ES-I3 (cell line): ENCODE results near the gene E2F1.
"Not testable (repeated sequence)": the region's sequence is repeated elsewhere in the genome, so short reads cannot be mapped to it uniquely, and the experiment has no call there.

Source experiments
- H3K36me3 ChIP-seq: 2 replicates; pipeline ENCODE4 v1.6.1; 2013; ENCODE audit warnings: mild to moderate bottlenecking, low read length, control low read depth, moderate library complexity; ENCODE audit not compliant: insufficient read depth
- H3K4me1 ChIP-seq: 2 replicates; pipeline ENCODE4 v1.6.1; 2013; ENCODE audit warnings: mild to moderate bottlenecking, control low read depth, low read length; ENCODE audit not compliant: insufficient read depth
- H3K9ac ChIP-seq: 2 replicates; pipeline ENCODE4 v1.6.1; 2013; ENCODE audit warnings: low read depth, mild to moderate bottlenecking, low read length, moderate library complexity
- H3K9me3 ChIP-seq: 2 replicates; pipeline ENCODE4 v1.6.1; 2013; ENCODE audit warnings: mild to moderate bottlenecking, low read length, moderate library complexity; ENCODE audit not compliant: control insufficient read depth, insufficient read depth

E2F1 gene

GRCh38 chr20:33701629-33702450 is 15.7 kb upstream of the E2F1 start:
- Histone ChIP-seq H3K36me3 (no peaks in the 10 kb centered on the region), H3K9ac (no peak overlapping the region), H3K9me3 (peaks cover 4% of the 10 kb centered on the region; the same call in 1 of the 2 replicates), H3K4me1 (no peaks in the 10 kb centered on the region; the same call in 1 of the 2 replicates)

GRCh38 chr20:33700696-33701441 is 14.7 kb upstream of the E2F1 start:
- H3K9ac ChIP-seq, H3K9me3 ChIP-seq, H3K4me1 ChIP-seq: not testable (repeated sequence)

GRCh38 chr20:33698966-33699365 is 12.8 kb upstream of the E2F1 start:
- not testable (repeated sequence) for H3K9ac ChIP-seq, H3K36me3 ChIP-seq, H3K4me1 ChIP-seq, H3K9me3 ChIP-seq

More at GRCh38 chr20:33700696-33701441, 14.7 kb upstream of the E2F1 start:
- not testable (repeated sequence) for H3K36me3 ChIP-seq

- peaks cover 4% of the 10 kb centered on the region; the same call in 1 of the 2 replicates for H3K9me3 ChIP-seq
- no peak overlapping the region for H3K9ac ChIP-seq
- H3K4me1 ChIP-seq: peaks cover 9% of the 10 kb centered on the region; the same call in 1 of the 2 replicates
- H3K36me3 ChIP-seq: no peaks in the 10 kb centered on the region
These were observed 10.9 kb upstream of the E2F1 start for GRCh38 chr20:33697129-33697528.

- no peak overlapping the region for H3K9ac ChIP-seq
- no peaks in the 10 kb centered on the region for H3K36me3 ChIP-seq
- no peaks in the 10 kb centered on the region for H3K9me3 ChIP-seq
- peaks cover 9% of the 10 kb centered on the region; the same call in 1 of the 2 replicates for H3K4me1 ChIP-seq
These were observed 10.3 kb upstream of the E2F1 start for GRCh38 chr20:33696448-33696847.

GRCh38 chr20:33694639-33695012 is 8.4 kb upstream of the E2F1 start:
- Histone ChIP-seq H3K9me3 (no peaks in the 10 kb centered on the region), H3K36me3 (no peaks in the 10 kb centered on the region), H3K9ac (no peak overlapping the region), H3K4me1 (peaks cover 14% of the 10 kb centered on the region)

GRCh38 chr20:33693741-33694638 is 7.8 kb upstream of the E2F1 start:
- Histone ChIP-seq H3K4me1 (peaks cover 15% of the 10 kb centered on the region), H3K36me3 (no peaks in the 10 kb centered on the region), H3K9ac (no peak overlapping the region), H3K9me3 (no peaks in the 10 kb centered on the region)

- H3K4me1 ChIP-seq: peaks cover 15% of the 10 kb centered on the region
- no peaks in the 10 kb centered on the region for H3K9me3 ChIP-seq
- H3K36me3 ChIP-seq: no peaks in the 10 kb centered on the region
- no peak overlapping the region for H3K9ac ChIP-seq
These were observed 7.1 kb upstream of the E2F1 start for GRCh38 chr20:33693289-33693688.

GRCh38 chr20:33689973-33690372 is 3.8 kb upstream of the E2F1 start:
- no peaks in the 10 kb centered on the region for H3K36me3 ChIP-seq
- peaks cover 20% of the 10 kb centered on the region for H3K4me1 ChIP-seq
- H3K9me3 ChIP-seq: no peaks in the 10 kb centered on the region
- no peak overlapping the region for H3K9ac ChIP-seq

GRCh38 chr20:33689493-33689892 is 3.3 kb upstream of the E2F1 start:
- Histone ChIP-seq H3K9ac (no peak overlapping the region), H3K36me3 (no peaks in the 10 kb centered on the region), H3K4me1 (peaks cover 20% of the 10 kb centered on the region), H3K9me3 (no peaks in the 10 kb centered on the region)

GRCh38 chr20:33688938-33689424 is 2.8 kb upstream of the E2F1 start:
- H3K9ac ChIP-seq: no peak overlapping the region
- H3K36me3 ChIP-seq: no peaks in the 10 kb centered on the region
- peaks cover 18% of the 10 kb centered on the region for H3K4me1 ChIP-seq

GRCh38 chr20:33687993-33688937 is 2.1 kb upstream of the E2F1 start:
- Histone ChIP-seq H3K9ac (no peak overlapping the region), H3K9me3 (no peaks in the 10 kb centered on the region), H3K4me1 (peaks cover 15% of the 10 kb centered on the region), H3K36me3 (no peaks in the 10 kb centered on the region)

More at GRCh38 chr20:33688938-33689424, 2.8 kb upstream of the E2F1 start:
- no peaks in the 10 kb centered on the region for H3K9me3 ChIP-seq

GRCh38 chr20:33687370-33687915 is 1.3 kb upstream of the E2F1 start:
- Histone ChIP-seq H3K4me1 (peaks cover 15% of the 10 kb centered on the region), H3K36me3 (no peaks in the 10 kb centered on the region), H3K9ac (no peak overlapping the region), H3K9me3 (no peaks in the 10 kb centered on the region)
